Trophoblast cell (in vitro differentiated cells and primary cell): ENCODE results near the gene IQSEC1.

ENCODE experiments used
- DNase-seq, 2 donors: peaks; one replicate each; pipeline ENCODE4 v3.0.0-alpha.2; 2016
- H2AFZ ChIP-seq: 2 replicates; pipeline ENCODE4 v1.6.1; 2013; ENCODE audit warnings: low read length, moderate library complexity, mild to moderate bottlenecking; ENCODE audit not compliant: insufficient read depth, poor library complexity
- H2AK5ac ChIP-seq: 2 replicates; pipeline ENCODE4 v1.6.1; 2013; ENCODE audit warnings: mild to moderate bottlenecking, low read length
- H2BK120ac ChIP-seq: 2 replicates; pipeline ENCODE4 v1.6.1; 2013; ENCODE audit warnings: low read length, mild to moderate bottlenecking, moderate library complexity; ENCODE audit not compliant: insufficient read depth, poor library complexity
- H2BK12ac ChIP-seq: 2 replicates; pipeline ENCODE4 v1.6.1; 2013; ENCODE audit warnings: mild to moderate bottlenecking, low read length, moderate library complexity
- H2BK5ac ChIP-seq: 2 replicates; pipeline ENCODE4 v1.6.1; 2013; ENCODE audit warnings: low read length, low read depth, moderate library complexity, mild to moderate bottlenecking; ENCODE audit not compliant: poor library complexity
- H3K14ac ChIP-seq: 2 replicates; pipeline ENCODE4 v1.6.1; 2013; ENCODE audit warnings: mild to moderate bottlenecking, low read length
- H3K18ac ChIP-seq: 2 replicates; pipeline ENCODE4 v1.6.1; 2013; ENCODE audit warnings: mild to moderate bottlenecking, low read length
- H3K23ac ChIP-seq: 2 replicates; pipeline ENCODE4 v1.6.1; 2013; ENCODE audit warnings: low read length
- H3K27ac ChIP-seq: 2 replicates; pipeline ENCODE4 v1.5.1; 2013; ENCODE audit warnings: low read depth, mild to moderate bottlenecking, inconsistent platforms, low read length, moderate library complexity
- H3K27me3 ChIP-seq: 2 replicates; pipeline ENCODE4 v1.6.1; 2013; ENCODE audit warnings: inconsistent platforms, mild to moderate bottlenecking, low read length, moderate library complexity; ENCODE audit not compliant: insufficient read depth
- H3K36me3 ChIP-seq, 2 experiments: 1 replicate in 1 of 2; 2 replicates in 1 of 2; pipeline ENCODE4 v1.6.1; 2013; ENCODE audit warnings: low read length in 2 of 2, mild to moderate bottlenecking in 2 of 2, moderate library complexity in 1 of 2; ENCODE audit not compliant: insufficient read depth in 2 of 2, control insufficient read depth in 1 of 2
- H3K4ac ChIP-seq: 2 replicates; pipeline ENCODE4 v1.6.1; 2013; ENCODE audit warnings: low read depth, mild to moderate bottlenecking, low read length, moderate library complexity
- H3K4me1 ChIP-seq, 2 experiments: 1 replicate in 1 of 2; 2 replicates in 1 of 2; pipeline ENCODE4 v1.6.1; 2013; ENCODE audit warnings: low read length in 2 of 2, mild to moderate bottlenecking in 2 of 2, moderate library complexity in 1 of 2; ENCODE audit not compliant: insufficient read depth in 2 of 2, control insufficient read depth in 1 of 2
- H3K4me2 ChIP-seq: 2 replicates; pipeline ENCODE4 v1.6.1; 2013; ENCODE audit warnings: inconsistent platforms, mild to moderate bottlenecking, low read length, moderate library complexity
- H3K4me3 ChIP-seq: 2 replicates; pipeline ENCODE4 v1.5.1; 2013; ENCODE audit warnings: mild to moderate bottlenecking, low read depth, low read length, inconsistent platforms
- H3K79me1 ChIP-seq: one replicate; pipeline ENCODE4 v1.6.1; 2013; ENCODE audit warnings: low read length
- H3K79me2 ChIP-seq: 2 replicates; pipeline ENCODE4 v1.6.1; 2013; ENCODE audit warnings: low read length, mild to moderate bottlenecking; ENCODE audit not compliant: control insufficient read depth, insufficient read depth, poor library complexity
- H3K9ac ChIP-seq: 2 replicates; pipeline ENCODE4 v1.6.1; 2013; ENCODE audit warnings: mild to moderate bottlenecking, low read length
- H3K9me3 ChIP-seq: 2 replicates; pipeline ENCODE4 v1.6.1; 2013; ENCODE audit warnings: low read depth, mild to moderate bottlenecking, control low read depth, inconsistent platforms, low read length; ENCODE audit not compliant: insufficient read depth
- H4K12ac ChIP-seq: 2 replicates; pipeline ENCODE4 v1.6.1; 2013; ENCODE audit warnings: low read depth, mild to moderate bottlenecking, low read length, moderate library complexity
- H4K8ac ChIP-seq: 2 replicates; pipeline ENCODE4 v1.6.1; 2013; ENCODE audit warnings: low read depth, mild to moderate bottlenecking, low read length, moderate library complexity
- H4K91ac ChIP-seq: one replicate; pipeline ENCODE4 v1.6.1; 2013; ENCODE audit warnings: low read depth, mild to moderate bottlenecking, low read length, moderate library complexity
- WGBS: extraction: QIAGEN DNeasy Blood & Tissue Kit; methylation state at CpG from one replicate; pipeline ENCODE4 v1.1.7; 2013; ENCODE audit warnings: missing lambda C conversion rate; ENCODE audit not compliant: insufficient read length, insufficient coverage; ENCODE audit errors: extremely low coverage; 5-methylcytosine and 5-hydroxymethylcytosine counted together

The IQSEC1 gene

DNA sequence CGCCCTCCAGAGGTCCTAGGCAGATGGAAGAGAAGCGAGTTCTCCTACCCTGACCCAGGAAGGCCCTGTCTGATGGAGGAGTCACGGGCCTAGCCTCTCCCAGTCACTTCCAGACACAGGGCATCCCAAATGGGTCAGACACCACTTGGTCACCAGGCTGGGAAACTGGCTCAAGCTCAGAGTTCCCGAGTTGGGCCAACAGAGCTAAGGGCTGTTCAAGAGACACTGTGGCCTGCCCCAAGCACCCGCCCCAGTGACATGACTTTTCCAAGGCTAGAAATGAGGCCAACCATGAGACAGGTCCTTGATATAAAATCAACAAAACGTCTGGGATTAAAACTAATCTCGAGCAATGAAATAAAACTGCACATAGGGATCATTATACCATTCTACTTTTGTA, 113.8 kb downstream of the IQSEC1 start:
- no peak overlapping the region for H3K4ac ChIP-seq
- no peak overlapping the region for H2AK5ac ChIP-seq
- H2AFZ ChIP-seq: no peak overlapping the region
- no peaks in the 10 kb centered on the region for H3K79me1 ChIP-seq
- no peak overlapping the region for H3K23ac ChIP-seq
- H3K27ac ChIP-seq: no peak overlapping the region
- WGBS: no CpG with 5 or more reads among the region's 7 CpGs
- no peak overlapping the region for H3K4me3 ChIP-seq
- H3K79me2 ChIP-seq: peaks cover 3% of the 10 kb centered on the region
- H3K18ac ChIP-seq: no peak overlapping the region
- H3K14ac ChIP-seq: no peak overlapping the region
- H2BK12ac ChIP-seq: no peak overlapping the region
- no peak overlapping the region for H4K12ac ChIP-seq
- H3K27me3 ChIP-seq: no peaks in the 10 kb centered on the region
- DNase-seq: no peak
- no peak overlapping the region for H3K9ac ChIP-seq
- H2BK120ac ChIP-seq: no peak overlapping the region
- H3K4me2 ChIP-seq: no peak overlapping the region
- H3K9me3 ChIP-seq: peaks cover 3% of the 10 kb centered on the region
- H2BK5ac ChIP-seq: no peak overlapping the region
- peaks cover 0 to 2% of the 10 kb centered on the region in 2 experiments for H3K4me1 ChIP-seq
- H4K91ac ChIP-seq: no peak overlapping the region
- no peak overlapping the region for H4K8ac ChIP-seq
- no peaks in the 10 kb centered on the region for H3K36me3 ChIP-seq

DNA sequence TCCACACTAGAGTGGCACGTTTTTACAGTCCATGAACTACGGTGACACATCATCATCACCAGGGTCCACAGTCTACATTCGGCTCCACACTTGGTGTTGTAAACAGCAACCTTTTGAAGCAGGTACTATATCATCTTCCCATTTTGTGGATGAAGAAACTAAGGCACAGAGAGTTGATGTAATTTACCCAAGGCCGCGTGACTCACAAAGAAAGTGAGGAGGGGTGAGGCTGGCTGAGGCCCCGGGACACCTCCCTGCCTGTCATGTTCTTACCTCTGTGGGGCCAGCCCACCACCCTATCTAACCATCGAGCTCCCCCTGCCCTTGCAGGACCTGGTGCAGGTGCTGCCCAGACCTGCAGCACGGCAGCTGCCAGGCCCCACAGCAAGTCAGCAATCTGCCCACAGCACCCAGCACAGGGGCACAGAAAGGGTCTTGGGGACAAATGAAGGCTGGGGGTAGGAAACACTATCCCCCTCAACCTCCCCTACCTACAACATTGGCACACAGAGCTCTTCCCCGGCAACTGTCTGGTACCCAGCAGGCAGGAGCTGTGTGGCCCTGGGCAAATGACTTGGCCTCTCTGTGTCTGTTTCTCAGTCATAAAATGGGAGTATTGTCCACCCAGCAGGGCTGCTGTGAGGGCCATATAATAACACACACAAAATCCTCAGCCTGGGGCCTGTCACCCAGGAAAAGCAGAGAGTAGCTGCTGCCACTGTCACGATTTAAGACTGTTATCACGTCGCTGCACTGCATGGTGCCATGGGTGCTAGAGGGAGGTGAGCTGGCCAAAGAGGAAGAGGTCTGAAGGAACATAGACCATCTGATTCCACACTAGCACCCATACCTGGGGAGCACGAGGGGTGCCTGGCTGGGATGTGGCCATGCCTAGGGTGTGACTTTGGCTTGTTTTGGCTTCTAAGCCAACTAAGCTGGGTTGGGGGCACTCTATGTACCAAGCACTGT, 115.1 kb downstream of the IQSEC1 start:
- H2BK5ac ChIP-seq: no peak overlapping the region
- no peak overlapping the region for H4K91ac ChIP-seq
- H3K14ac ChIP-seq: no peak overlapping the region
- H2AFZ ChIP-seq: no peak overlapping the region
- no peak overlapping the region for H3K23ac ChIP-seq
- H2BK120ac ChIP-seq: no peak overlapping the region
- peaks cover 3% of the 10 kb centered on the region for H3K9me3 ChIP-seq
- H3K79me1 ChIP-seq: no peaks in the 10 kb centered on the region
- no peak overlapping the region for H3K4ac ChIP-seq
- no peak overlapping the region for H2BK12ac ChIP-seq
- no peak for DNase-seq
- no peaks in the 10 kb centered on the region for H3K27me3 ChIP-seq
- no peak overlapping the region for H3K9ac ChIP-seq
- no peak overlapping the region for H3K4me2 ChIP-seq
- H3K79me2 ChIP-seq: peaks cover 3% of the 10 kb centered on the region
- no peak overlapping the region for H4K12ac ChIP-seq
- no peak overlapping the region for H3K4me3 ChIP-seq
- peaks cover 2 to 8% of the 10 kb centered on the region in 2 experiments for H3K4me1 ChIP-seq
- no peaks in the 10 kb centered on the region for H3K36me3 ChIP-seq
- H3K18ac ChIP-seq: no peak overlapping the region
- no CpG with 5 or more reads among the region's 13 CpGs for WGBS
- H2AK5ac ChIP-seq: no peak overlapping the region
- H4K8ac ChIP-seq: no peak overlapping the region
- no peak overlapping the region for H3K27ac ChIP-seq

DNA sequence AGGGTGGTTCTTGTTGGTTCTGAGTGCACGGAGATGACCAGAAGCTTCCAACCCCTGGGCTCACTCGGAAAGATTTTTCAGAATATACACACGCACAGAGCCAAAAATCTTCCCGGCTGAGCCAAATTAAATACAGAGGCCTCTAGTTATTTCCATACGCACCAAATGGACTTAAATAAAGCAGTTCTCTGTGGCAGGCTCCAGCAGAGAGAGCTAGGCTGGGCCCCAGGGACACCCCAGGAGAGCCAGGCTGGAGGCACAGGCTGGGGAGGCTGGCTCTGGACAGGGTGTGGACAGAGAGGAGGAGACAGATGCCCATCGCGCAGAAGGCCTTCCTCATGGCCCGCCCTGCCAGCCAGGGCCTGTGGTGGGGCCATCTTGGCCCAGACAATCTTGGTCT, 115.9 kb downstream of the IQSEC1 start:
- peaks cover 3% of the 10 kb centered on the region for H3K9me3 ChIP-seq
- H3K4me2 ChIP-seq: no peak overlapping the region
- H3K27ac ChIP-seq: no peak overlapping the region
- H4K12ac ChIP-seq: no peak overlapping the region
- H3K9ac ChIP-seq: no peak overlapping the region
- H2AFZ ChIP-seq: no peak overlapping the region
- no peak overlapping the region for H2AK5ac ChIP-seq
- no peak for DNase-seq
- no peaks in the 10 kb centered on the region for H3K79me1 ChIP-seq
- H3K23ac ChIP-seq: no peak overlapping the region
- H4K91ac ChIP-seq: no peak overlapping the region
- H3K27me3 ChIP-seq: no peaks in the 10 kb centered on the region
- no peak overlapping the region for H3K4ac ChIP-seq
- no peak overlapping the region for H3K4me3 ChIP-seq
- H2BK120ac ChIP-seq: no peak overlapping the region
- H3K79me2 ChIP-seq: peaks cover 3% of the 10 kb centered on the region
- H2BK5ac ChIP-seq: no peak overlapping the region
- H3K18ac ChIP-seq: no peak overlapping the region
- no peak overlapping the region for H2BK12ac ChIP-seq
- H4K8ac ChIP-seq: no peak overlapping the region
- no CpG with 5 or more reads among the region's 8 CpGs for WGBS
- H3K14ac ChIP-seq: no peak overlapping the region
- peaks cover 2 to 8% of the 10 kb centered on the region in 2 experiments for H3K4me1 ChIP-seq
- no peaks in the 10 kb centered on the region for H3K36me3 ChIP-seq

DNA sequence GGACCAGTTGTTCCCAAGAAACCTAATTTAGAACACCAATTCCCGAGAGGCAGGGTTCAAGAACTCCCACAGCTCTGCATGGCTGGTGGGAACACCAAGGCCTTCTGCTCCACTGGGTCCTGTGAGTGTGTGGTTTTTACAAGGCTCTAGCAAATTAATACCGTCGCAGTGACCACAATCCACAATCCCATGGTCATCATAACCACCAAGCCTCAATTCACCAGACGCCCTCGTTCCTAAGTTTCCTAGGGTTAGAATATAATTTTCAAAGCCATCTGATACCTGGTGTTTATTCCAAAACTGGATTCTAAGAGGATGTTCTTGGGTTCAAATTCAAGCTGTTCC, 116.9 kb downstream of the IQSEC1 start:
- H3K18ac ChIP-seq: no peak overlapping the region
- no peak overlapping the region for H3K27ac ChIP-seq
- no peak overlapping the region for H2BK5ac ChIP-seq
- no peak overlapping the region for H3K14ac ChIP-seq
- no peak for DNase-seq
- peaks cover 2 to 8% of the 10 kb centered on the region in 2 experiments for H3K4me1 ChIP-seq
- no peaks in the 10 kb centered on the region for H3K79me1 ChIP-seq
- no peak overlapping the region for H3K23ac ChIP-seq
- no peak overlapping the region for H2AFZ ChIP-seq
- H3K4me2 ChIP-seq: no peak overlapping the region
- H2BK120ac ChIP-seq: no peak overlapping the region
- no peak overlapping the region for H3K4ac ChIP-seq
- no peak overlapping the region for H3K9ac ChIP-seq
- H4K91ac ChIP-seq: no peak overlapping the region
- H4K8ac ChIP-seq: no peak overlapping the region
- no peaks in the 10 kb centered on the region for H3K27me3 ChIP-seq
- H3K79me2 ChIP-seq: peaks cover 3% of the 10 kb centered on the region
- WGBS: no CpG with 5 or more reads among the region's 5 CpGs
- no peak overlapping the region for H4K12ac ChIP-seq
- H3K4me3 ChIP-seq: no peak overlapping the region
- peaks cover 3% of the 10 kb centered on the region for H3K9me3 ChIP-seq
- H3K36me3 ChIP-seq: no peaks in the 10 kb centered on the region
- H2AK5ac ChIP-seq: no peak overlapping the region
- H2BK12ac ChIP-seq: no peak overlapping the region
